GM18508 (cell line): ENCODE data around the gene LSAMP.

Source experiments
- ATAC-seq: cut with Tn5 transposase; IDR thresholded peaks from one replicate; pipeline ENCODE4 v1.9.1; 2021; ENCODE audit warnings: moderate number of reproducible peaks; ENCODE audit not compliant: insufficient read depth, unreplicated experiment

Gene LSAMP

DNA sequence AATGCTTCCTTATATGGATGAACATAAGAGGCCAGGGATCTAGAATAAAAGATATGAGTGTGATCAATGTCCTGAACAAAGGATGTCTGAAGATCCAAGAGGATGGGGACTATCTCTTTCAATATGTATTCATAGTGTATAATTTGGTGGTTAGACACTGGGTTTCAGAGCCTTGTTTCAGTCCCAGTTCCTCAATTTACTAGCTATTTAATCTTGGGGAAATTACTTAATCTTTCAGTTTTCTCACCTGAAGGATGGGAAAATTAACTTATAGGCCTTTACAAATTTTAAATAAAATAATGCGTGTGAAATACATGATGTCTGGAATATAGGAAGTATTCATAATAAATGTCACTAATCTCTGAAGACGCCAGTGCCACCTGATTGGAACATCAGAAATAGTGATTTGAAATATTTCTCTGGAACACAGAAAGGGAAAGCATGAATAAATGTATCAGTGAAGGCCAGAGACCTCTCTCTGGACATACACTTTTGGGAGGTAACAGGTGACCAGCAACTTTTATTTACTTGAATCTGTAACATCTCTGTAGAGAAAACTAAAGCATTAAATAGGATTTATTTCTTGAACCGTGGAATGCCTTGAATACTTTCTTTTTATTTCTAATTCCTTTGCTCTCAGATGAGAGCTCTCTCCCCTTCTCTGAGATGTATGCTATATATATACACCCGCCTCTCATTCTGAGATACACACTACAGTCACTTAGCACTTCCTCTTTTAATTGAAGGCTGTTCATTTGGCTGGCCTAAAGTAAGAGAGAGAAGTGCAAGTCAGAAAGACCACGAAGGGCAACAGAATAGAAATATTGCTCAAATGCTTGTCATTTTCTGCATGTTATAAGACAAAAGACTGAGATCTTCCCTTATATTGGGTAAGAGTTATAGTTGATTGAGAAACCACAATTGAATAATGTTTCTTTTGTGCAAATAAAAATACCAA lies 407.1 kb downstream of the LSAMP start:
- ATAC-seq: peak; percentile 95

GRCh38 chr3:116035429-116035828 lies 409.9 kb downstream of the LSAMP start:
- ATAC-seq: no peak

GRCh38 chr3:116034794-116035193 lies 410.5 kb downstream of the LSAMP start:
- no peak for ATAC-seq

GRCh38 chr3:116034086-116034485 lies 411.2 kb downstream of the LSAMP start:
- no peak for ATAC-seq

GRCh38 chr3:116033516-116033915 lies 411.8 kb downstream of the LSAMP start:
- ATAC-seq: no peak

GRCh38 chr3:116032176-116032575 lies 413.1 kb downstream of the LSAMP start:
- no peak for ATAC-seq

DNA sequence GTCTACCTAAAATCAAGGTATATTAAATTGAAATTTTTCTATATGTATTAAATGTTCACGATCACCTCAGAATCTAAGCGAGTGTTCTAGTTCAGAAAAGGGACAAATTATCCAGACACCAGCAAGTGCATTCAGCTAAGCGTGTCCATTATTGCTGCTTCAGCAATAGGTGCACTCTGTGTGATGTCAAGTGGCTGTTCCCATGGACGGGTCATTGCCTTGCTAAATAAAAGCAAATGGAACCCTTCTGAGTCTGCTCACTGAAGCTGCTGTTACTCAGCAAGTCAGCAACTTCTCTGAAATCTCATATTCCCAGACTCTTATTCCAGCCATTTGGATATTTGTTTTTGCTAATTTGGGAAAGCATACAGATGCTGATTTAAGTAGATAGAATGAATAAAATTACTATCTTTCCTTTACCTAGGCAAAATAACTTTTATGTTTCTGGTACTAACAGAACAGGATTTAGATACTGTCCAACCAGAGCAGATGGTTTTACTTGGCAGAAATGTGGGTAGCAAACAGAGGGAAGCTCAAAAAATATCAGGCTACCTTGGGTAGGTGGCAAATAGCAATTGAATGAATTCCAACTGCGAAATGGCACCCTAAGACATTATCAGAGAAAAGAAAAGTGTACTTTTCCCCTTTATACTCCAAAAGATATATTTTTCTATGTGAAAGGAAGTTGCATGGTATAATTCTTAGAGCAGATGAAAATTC lies 415.0 kb downstream of the LSAMP start:
- ATAC-seq: no peak

- no peak for ATAC-seq
Observed at GRCh38 chr3:116029266-116029665, 416.0 kb downstream of the LSAMP start.

DNA sequence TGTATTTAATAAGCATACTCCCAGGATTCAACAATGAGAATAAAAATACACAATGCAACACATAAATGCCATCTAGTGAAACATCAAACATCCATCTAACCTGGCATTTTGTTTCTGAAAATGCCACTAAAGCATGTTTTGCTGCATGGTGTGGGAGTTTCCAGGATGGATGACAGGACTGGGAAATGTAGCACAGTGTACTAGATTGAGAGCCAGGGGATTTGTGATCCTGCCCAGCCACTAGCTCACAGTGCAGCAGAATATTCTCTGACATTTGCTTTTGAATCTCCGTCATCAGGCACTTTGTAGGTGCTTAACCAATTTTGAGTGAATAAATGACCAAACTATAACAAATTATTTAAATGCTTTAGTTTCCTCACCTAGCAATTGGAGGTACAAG lies 417.1 kb downstream of the LSAMP start:
- no peak for ATAC-seq

- ATAC-seq: no peak
Observed at GRCh38 chr3:116020989-116021388, 424.3 kb downstream of the LSAMP start.

DNA sequence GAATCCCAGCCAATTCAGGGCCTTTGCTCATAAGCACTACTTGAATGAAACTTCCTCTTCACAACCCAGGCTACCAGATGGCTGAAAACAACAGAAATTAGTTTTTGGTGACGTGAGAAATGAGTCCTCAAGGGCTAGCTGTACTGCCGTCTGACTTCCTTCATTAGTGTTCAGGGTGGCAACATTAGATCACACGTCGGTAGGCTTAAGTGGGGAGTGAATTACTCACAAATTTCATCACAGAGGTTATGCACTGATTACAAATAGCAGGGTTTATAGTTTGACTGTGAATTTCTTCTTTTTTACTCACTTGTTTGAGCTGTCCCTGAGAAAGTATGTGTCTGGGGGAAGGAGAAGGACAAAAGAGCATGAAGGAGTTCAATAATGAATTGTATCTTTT lies 424.8 kb downstream of the LSAMP start:
- peak; percentile 81 for ATAC-seq

GRCh38 chr3:116019254-116019763 lies 426.0 kb downstream of the LSAMP start:
- ATAC-seq: no peak

DNA sequence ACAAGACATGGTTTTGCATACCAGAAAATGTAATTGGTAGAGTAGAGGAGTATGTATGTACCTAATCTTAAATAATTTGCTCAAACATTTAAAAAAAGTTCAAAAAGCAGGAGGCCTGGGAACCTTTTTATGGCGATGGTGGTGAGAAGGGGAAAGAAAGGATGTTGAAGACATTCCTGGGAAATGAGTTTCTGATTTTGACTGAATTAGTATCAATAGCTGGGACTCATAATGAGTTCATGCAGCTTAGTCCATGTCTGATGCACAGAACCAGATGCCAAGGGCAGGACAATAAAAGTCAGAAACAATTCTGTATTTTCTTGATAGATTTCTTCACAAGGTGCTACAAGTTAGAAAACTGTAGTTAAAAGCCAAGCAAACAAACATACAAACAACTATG lies 426.6 kb downstream of the LSAMP start:
- ATAC-seq: no peak

DNA sequence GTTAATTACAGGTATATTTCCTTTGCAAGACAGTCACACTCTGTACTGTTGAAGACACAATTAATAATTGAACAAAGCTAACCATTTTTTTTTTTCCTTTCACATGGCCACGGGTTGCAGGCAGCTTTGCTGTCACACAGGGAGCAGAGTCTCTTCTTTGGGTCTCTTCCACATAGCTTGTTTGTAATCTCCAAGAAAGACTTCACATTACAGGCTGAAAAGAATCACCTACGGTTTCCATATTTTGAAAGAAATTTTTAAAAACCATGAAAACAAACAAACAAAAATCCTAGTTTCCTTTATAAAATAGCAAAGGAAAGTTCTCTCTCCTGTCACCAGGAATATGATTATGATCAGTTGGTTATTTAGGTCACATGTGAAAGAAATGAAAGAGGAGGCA lies 429.4 kb downstream of the LSAMP start:
- no peak for ATAC-seq

DNA sequence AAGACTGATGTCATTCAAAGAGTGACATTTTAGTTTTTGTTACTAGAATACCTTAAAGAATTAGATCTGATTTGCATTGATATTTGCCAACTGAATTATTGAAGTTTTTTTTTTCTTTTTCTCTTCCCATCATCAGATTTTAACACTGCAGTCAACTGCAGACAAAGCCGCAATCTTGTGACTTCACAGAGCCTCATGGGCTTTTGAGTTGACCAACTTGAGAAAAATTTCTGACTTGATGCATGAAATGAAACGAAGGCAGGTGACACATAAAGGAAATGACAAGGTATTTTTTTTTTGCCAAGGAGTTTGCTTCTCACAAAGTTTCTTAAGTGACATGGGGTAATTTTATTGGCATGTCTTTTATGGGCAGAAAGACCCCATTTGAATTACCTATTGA lies 438.3 kb downstream of the LSAMP start:
- no peak for ATAC-seq

DNA sequence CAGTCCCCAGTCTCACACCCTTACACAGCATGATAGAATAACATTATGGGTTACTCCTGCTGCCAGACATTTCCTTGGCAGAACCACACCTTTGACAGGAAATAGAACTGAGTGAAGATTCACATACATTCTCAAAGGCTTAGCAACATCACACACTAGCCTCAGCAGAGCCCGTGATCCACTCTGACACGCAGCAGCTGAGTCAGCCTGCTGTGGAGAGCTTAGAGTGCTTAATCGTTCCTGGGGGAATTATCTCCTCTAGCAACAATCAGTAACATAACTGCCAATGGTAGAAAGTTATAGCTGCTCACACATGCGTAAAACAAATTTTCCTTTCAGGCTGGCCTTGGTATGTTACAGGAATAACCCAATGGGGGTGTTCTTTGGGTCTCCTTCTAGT lies 439.9 kb downstream of the LSAMP start:
- ATAC-seq: no peak

- ATAC-seq: no peak
Observed at GRCh38 chr3:116002235-116002634, 443.1 kb downstream of the LSAMP start.

- no peak for ATAC-seq
Observed at GRCh38 chr3:116001151-116001621, 444.1 kb downstream of the LSAMP start.

- ATAC-seq: peak; percentile 89
Observed at GRCh38 chr3:116000311-116000710, 445.0 kb downstream of the LSAMP start.

DNA sequence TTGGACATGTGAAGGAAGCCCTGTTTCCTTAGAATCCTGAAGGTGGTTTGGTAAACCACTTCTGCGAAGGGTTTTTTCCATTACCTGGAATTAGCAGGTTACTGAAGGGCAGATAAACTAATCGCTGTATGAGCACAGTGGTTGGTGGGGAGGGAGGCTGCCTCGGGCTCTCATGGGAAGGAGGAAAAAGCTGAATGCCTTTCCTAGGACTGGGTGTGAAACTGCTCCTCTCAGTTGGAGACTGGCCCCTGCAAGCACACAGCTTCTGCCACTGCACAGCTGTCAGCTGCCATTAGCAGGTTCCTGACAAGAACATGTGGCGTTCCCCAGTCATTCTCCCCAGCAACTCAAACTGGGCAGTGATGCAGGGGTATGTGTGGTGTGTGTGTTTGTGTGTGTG lies 445.7 kb downstream of the LSAMP start:
- ATAC-seq: no peak

GRCh38 chr3:115999001-115999585 lies 446.2 kb downstream of the LSAMP start:
- no peak for ATAC-seq
